ENCODE data around the gene NHLRC1. TPM values are rescaled to one million over a fixed set of nuclear protein-coding genes. Genes with fewer than 3 reads are reported as not detected.

The NHLRC1 gene
- total and polyA plus RNA-seq, 2 of the 13 experiments (the other 11 are each of a cell fraction or from before 2014, with no cell fraction given): 0.04 to 0.11 TPM

GRCh38 chr6:18107061-18107460 lies 15.4 kb downstream of the NHLRC1 start:
- Histone ChIP-seq H3K27ac (ENCODE audit: extremely low read length, insufficient read depth, low read length) (no peak overlapping the region), H3K4me1 (ENCODE audit: insufficient read depth, low read length) (no peaks in the 10 kb centered on the region), H3K9ac (ENCODE audit: insufficient read depth, low read depth, low read length) (no peak overlapping the region), H3K9me3 (ENCODE audit: low read length) (no peaks in the 10 kb centered on the region), H3K4me3 (replicated peaks in 1 of 3; ENCODE audit: insufficient read depth in 1 of 3, low read depth in 2 of 3, low read length in 3 of 3) (no peak overlapping the region), H2AFZ (ENCODE audit: low read length) (no peak overlapping the region), H3K36me3 (replicated peaks in 1 of 2; ENCODE audit: control insufficient read depth in 1 of 2, insufficient read depth in 2 of 2, low read length in 2 of 2) (no peaks in the 10 kb centered on the region), H4K20me1 (ENCODE audit: insufficient read depth, low read length) (no peaks in the 10 kb centered on the region), H3K79me2 (ENCODE audit: insufficient read depth, low read length) (no peaks in the 10 kb centered on the region), H3K4me2 (ENCODE audit: low read depth, low read length) (no peak overlapping the region), H3K27me3 (ENCODE audit: control insufficient read depth in 1 of 2, insufficient read depth in 2 of 2, low read length in 2 of 2) (no peaks in the 10 kb centered on the region; a peak in 1 of 5 replicates)
- in situ Hi-C loops (cut with HindIII; ENCODE audit: extremely low pct_ligation_motif_present, low pct_unique_long_range_greater_than_20kb) (no loop called here), intact Hi-C loops (cut with micrococcal nuclease; ENCODE audit: unreplicated experiment) (no loop called here)
- DNase-seq (ENCODE audit: low spot score): no peak
- WGBS (ENCODE audit: low lambda C conversion rate): 88% methylated on average over 1 of the region's 1 CpG
- TF ChIP-seq ATF6 (CRISPR knock-in tag; conservative IDR thresholded peaks at IDR 0.05) (no peak), RARA (CRISPR knock-in tag; IDR thresholded peaks at IDR 0.05) (no peak), U2AF1 (optimal IDR thresholded peaks at IDR 0.05; ENCODE audit: low read depth, low read length) (no peak), ZNF839 (CRISPR knock-in tag; IDR thresholded peaks at IDR 0.05; ENCODE audit: borderline replicate concordance) (no peak), GRHL1 (CRISPR knock-in tag; conservative IDR thresholded peaks at IDR 0.05) (no peak), ZNF468 (CRISPR knock-in tag; IDR thresholded peaks at IDR 0.05) (no peak)
- no TSS peak for BruUV-seq (replicated peaks)
- no peak for FAIRE-seq
- ATAC-seq: no peak
- POLR2A ChIA-PET: no interaction called here
- CTCF ChIA-PET (ENCODE audit: low intra/inter-chr PET ratio, low total read pairs): no interaction called here
